KMS-11 (cell line): Measurements from ENCODE around the gene GNB5.

Experiments used
- H2AFZ ChIP-seq: fragments of 200-600 bp; sonication (generic); 2 replicates; pipeline ENCODE4 v1.6.1; 2016; ENCODE audit warnings: antibody characterized with exemption, mixed run types, low read depth
- H3K27ac ChIP-seq: fragments of 200-600 bp; sonication (generic); 2 replicates; pipeline ENCODE4 v1.6.1; 2016; ENCODE audit warnings: mild to moderate bottlenecking, mixed run types
- H3K27me3 ChIP-seq: fragments of 200-600 bp; sonication (generic); 2 replicates; pipeline ENCODE4 v1.6.1; 2017; ENCODE audit warnings: mild to moderate bottlenecking, low read depth, mixed run types, moderate library complexity; ENCODE audit not compliant: insufficient read depth
- H3K36me3 ChIP-seq: fragments of 200-600 bp; sonication (generic); 2 replicates; pipeline ENCODE4 v1.6.1; 2017; ENCODE audit warnings: mild to moderate bottlenecking, mixed run types; ENCODE audit not compliant: insufficient read depth
- H3K4me1 ChIP-seq: fragments of 200-600 bp; sonication (generic); 2 replicates; pipeline ENCODE4 v1.6.1; 2016; ENCODE audit warnings: mild to moderate bottlenecking, low read depth, mixed run types; ENCODE audit not compliant: poor library complexity, severe bottlenecking
- H3K4me2 ChIP-seq: fragments of 200-600 bp; sonication (generic); 2 replicates; pipeline ENCODE4 v1.7.0; 2016; ENCODE audit warnings: mild to moderate bottlenecking, mixed run types
- H3K4me3 ChIP-seq: fragments of 200-600 bp; sonication (generic); IDR thresholded peaks from 2 replicates; pipeline ENCODE4 v1.6.1; 2017; ENCODE audit warnings: low read depth, low read length, mixed read lengths; ENCODE audit not compliant: insufficient read depth
- H3K79me2 ChIP-seq: fragments of 200-600 bp; sonication (generic); 2 replicates; pipeline ENCODE4 v1.6.1; 2016; ENCODE audit warnings: low read depth, mixed run types; ENCODE audit not compliant: insufficient read depth
- H3K9ac ChIP-seq: fragments of 200-600 bp; sonication (generic); 2 replicates; pipeline ENCODE4 v1.6.1; 2016; ENCODE audit warnings: mild to moderate bottlenecking, mixed run types
- H4K20me1 ChIP-seq: fragments of 200-600 bp; sonication (generic); 2 replicates; pipeline ENCODE4 v1.6.1; 2016; ENCODE audit warnings: mild to moderate bottlenecking, mixed run types; ENCODE audit not compliant: insufficient read depth
- CTCF ChIP-seq: fragments of 200-600 bp; sonication (generic); conservative IDR thresholded peaks from 2 replicates; pipeline ENCODE4 v1.6.1; 2017; ENCODE audit warnings: low read depth, mild to moderate bottlenecking, antibody characterized with exemption, low read length, moderate library complexity, mixed read lengths

GNB5 gene

GRCh38 chr15:52066842-52067544 lies 124.2 kb downstream of the GNB5 start:
- Histone ChIP-seq H3K36me3 (no peaks in the 10 kb centered on the region), H3K4me2 (no peak overlapping the region), H3K27ac (no peak overlapping the region), H2AFZ (no peak overlapping the region), H3K4me1 (peaks cover 8% of the 10 kb centered on the region), H3K4me3 (no peak overlapping the region), H3K79me2 (no peaks in the 10 kb centered on the region), H3K27me3 (no peaks in the 10 kb centered on the region), H4K20me1 (no peaks in the 10 kb centered on the region), H3K9ac (no peak overlapping the region)
- no peak for TF ChIP-seq CTCF
